Measurements from ENCODE around the gene C19orf12.

The C19orf12 gene

GRCh38 chr19:29662604-29663404 lies 52.3 kb downstream of the C19orf12 start:
- no peak for DNase-seq (ENCODE audit: low spot score)

- no peak for DNase-seq (ENCODE audit: low spot score)
Observed at GRCh38 chr19:29662278-29662603, 52.8 kb downstream of the C19orf12 start.

- DNase-seq (ENCODE audit: low spot score) = no peak
Observed at GRCh38 chr19:29660835-29661234, 54.2 kb downstream of the C19orf12 start.

- DNase-seq (ENCODE audit: low spot score) = no peak
Observed at GRCh38 chr19:29658221-29658991, 56.7 kb downstream of the C19orf12 start.

GRCh38 chr19:29655648-29656335 lies 59.3 kb downstream of the C19orf12 start:
- no peak for DNase-seq (ENCODE audit: low spot score)

GRCh38 chr19:29653398-29653797 lies 61.7 kb downstream of the C19orf12 start:
- DNase-seq (ENCODE audit: low spot score) = no peak

GRCh38 chr19:29651622-29652394 lies 63.3 kb downstream of the C19orf12 start:
- DNase-seq (ENCODE audit: low spot score) = no peak

GRCh38 chr19:29650772-29651387 lies 64.2 kb downstream of the C19orf12 start:
- no peak for DNase-seq (ENCODE audit: low spot score)

All from D341Med (cell line).